GM15510 (cell line): ENCODE data around the gene CFHR5.
"Not testable (repeated sequence)": the region's sequence is repeated elsewhere in the genome, so short reads cannot be mapped to it uniquely, and the experiment has no call there.

ENCODE experiments used
- POLR2A ChIP-seq: IDR thresholded peaks from 3 replicates; pipeline ENCODE4 v1.6.1; 2011; ENCODE audit warnings: borderline replicate concordance; ENCODE audit not compliant: insufficient read length; ENCODE audit errors: extremely low read depth

The CFHR5 gene

DNA sequence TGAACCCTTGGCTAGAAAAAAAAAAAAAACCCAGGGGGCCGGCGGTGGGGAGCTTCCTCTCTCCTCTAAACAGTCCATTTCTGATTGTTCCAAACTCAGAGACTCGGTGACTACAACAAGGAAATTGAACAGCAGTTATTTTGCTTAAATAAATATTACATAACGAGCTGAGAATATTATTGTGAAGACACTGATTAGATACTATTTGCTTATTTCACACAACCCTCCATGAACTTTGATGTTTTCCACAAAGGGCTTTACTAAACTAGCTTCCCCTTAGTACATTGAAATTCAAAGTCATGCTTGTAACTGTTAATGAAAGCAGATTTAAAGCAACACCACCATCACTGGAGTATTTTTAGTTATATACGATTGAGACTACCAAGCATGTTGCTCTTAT lies at the start of gene CFHR5:
CFHR5 (plus strand) TSS at position 279 of the 400 bp plus-strand sequence; CDS start at position 388, 109 bp downstream.
- no peak for TF ChIP-seq POLR2A

DNA sequence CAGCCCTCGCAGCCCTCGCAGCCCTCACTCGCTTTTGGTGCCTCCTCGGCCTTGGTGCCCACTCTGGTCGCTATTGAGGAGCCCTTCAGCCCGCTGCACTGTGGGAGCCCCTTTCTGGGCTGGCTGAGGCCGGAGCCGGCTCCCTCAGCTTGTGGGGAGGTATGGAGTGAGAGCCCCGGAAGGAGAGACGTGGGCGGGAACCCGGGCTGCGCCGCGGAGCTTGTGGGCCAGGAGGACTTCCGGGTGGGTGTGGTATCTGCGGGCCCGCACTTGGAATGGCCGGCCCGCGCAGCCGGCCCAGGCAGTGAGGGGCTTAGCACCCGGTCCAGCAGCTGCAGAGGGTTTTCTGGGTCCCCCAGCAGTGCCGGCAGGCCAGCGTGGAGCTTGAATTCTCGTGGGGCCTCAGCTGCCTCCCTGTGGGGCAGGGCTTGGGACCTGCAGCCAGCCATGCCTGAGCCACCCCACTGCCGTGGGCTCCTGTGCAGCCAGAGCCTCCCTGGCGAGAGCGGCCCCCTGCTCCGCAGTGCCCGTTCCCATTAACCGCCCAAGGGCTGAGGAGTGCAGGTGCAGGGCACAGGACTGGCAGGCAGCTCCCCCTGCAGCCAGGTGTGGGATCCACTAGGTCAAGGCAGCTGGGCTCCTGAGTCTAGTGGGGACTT lies 43.7 kb upstream of the CFHR5 start:
- TF ChIP-seq POLR2A, result no peak

- not testable (repeated sequence) for TF ChIP-seq POLR2A
Observed at GRCh38 chr1:196943568-196943967, 33.8 kb upstream of the CFHR5 start, which contains the start of gene CFHR2. CFHR2 (plus strand) TSS chr1:196943738; CDS start chr1:196943881, 143 bp downstream.

DNA sequence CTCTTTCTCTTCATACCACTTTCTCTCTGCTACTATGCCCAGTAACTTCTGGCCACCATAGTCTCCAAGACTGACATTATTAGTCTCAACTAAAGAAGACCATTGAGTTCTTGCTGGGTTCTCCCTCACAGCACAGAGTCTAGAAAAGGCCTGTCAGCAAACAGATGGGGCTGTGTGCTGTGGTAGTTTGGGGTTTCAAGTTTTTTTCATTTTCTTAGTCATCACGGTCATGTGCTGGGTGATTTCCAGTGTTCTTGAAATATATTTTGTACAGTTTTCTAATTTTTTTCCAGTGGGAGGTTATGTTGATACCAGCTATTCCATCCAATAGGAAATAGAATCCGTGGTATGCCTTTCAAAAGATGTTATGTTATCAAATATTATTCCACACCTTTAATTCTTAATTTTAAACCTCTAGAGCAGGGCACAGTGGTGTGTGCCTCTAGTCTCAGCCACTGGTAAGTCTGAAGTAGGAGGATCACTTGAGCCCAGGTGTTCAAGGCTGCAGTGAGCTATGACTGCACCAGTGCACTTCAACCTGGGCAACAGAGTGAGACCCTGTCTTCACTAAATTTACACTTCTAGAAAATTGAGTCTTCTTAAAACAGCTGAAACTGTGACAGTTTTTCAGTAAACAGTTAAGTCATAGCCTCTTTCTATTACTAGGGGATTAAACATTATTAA lies 25.5 kb upstream of the CFHR5 start:
- no peak for TF ChIP-seq POLR2A

DNA sequence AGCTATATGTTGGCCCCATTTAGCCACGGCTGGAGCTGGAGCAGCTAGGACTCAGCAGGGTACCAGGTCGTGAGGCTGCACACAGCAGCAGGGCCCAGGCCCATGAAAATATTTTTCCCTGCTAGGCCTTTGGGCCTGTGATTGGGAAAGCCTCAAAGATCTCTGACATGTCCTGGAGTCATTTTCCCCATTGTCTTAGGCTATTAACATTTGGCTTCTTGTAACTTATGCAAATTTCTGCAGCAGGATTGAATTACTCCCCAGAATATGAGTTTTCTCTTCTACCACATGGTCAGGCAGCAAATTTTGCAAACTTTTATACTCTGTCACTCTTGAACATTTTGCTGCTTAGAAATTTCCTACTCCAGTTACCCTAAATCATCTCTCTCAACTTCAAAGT lies 22.6 kb upstream of the CFHR5 start:
- no peak for TF ChIP-seq POLR2A

DNA sequence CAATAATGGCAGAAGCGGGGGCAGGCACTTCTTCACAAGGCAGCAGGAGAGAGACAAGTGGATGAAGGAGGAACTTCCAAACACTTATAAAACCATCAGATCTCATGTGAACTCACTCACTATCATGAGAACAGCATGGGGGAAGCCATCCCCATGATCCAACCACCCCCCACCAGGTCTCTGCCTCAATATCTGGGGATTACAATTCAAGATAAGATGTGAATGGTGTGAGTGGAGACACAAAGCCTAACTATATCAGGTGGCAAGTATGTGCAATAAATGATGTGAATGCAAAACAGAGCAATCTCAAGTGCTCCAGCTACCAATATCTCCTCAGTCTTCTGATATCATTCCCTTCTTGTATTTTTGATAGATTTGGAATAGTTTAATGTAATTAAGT lies 21.4 kb upstream of the CFHR5 start:
- TF ChIP-seq POLR2A, result no peak

- TF ChIP-seq POLR2A, result no peak
Observed at GRCh38 chr1:196960854-196961253, 16.5 kb upstream of the CFHR5 start.

- no peak for TF ChIP-seq POLR2A
Observed at GRCh38 chr1:196970182-196970581, 7.2 kb upstream of the CFHR5 start.

DNA sequence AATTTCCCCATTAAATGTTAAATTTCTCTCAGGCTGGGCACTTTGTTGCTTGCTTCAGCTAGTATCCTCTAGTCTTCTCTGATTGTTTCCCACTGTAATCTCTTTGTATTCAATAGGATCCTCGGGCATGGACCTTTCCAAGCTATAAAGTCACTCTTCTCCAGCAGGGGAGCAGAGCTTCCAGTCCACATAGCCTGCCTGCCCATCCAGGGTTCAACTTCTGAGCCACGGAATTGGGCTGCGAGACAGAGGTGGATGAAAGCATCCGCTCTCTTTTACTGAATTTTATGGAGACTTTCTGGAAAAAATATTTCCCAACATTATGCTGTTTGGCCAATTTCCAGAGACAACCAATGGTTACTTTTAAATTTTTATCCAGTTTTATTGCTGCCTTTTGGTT lies 1.1 kb upstream of the CFHR5 start:
- TF ChIP-seq POLR2A, result no peak

GRCh38 chr1:196980859-196981258 lies 3.5 kb downstream of the CFHR5 start:
- no peak for TF ChIP-seq POLR2A

GRCh38 chr1:196993916-196994315 lies 16.6 kb downstream of the CFHR5 start:
- no peak for TF ChIP-seq POLR2A

- no peak for TF ChIP-seq POLR2A
Observed at GRCh38 chr1:196997423-196997822, 20.1 kb downstream of the CFHR5 start.

- TF ChIP-seq POLR2A, result no peak
Observed at GRCh38 chr1:197001828-197002227, 24.5 kb downstream of the CFHR5 start.

GRCh38 chr1:197003132-197003531 lies 25.8 kb downstream of the CFHR5 start:
- no peak for TF ChIP-seq POLR2A

GRCh38 chr1:197008861-197009260 lies 31.5 kb downstream of the CFHR5 start:
- no peak for TF ChIP-seq POLR2A

GRCh38 chr1:197011614-197012013 lies 34.3 kb downstream of the CFHR5 start:
- no peak for TF ChIP-seq POLR2A
